ENCODE measurements around the gene PPP2R5B.

Gene PPP2R5B

DNA sequence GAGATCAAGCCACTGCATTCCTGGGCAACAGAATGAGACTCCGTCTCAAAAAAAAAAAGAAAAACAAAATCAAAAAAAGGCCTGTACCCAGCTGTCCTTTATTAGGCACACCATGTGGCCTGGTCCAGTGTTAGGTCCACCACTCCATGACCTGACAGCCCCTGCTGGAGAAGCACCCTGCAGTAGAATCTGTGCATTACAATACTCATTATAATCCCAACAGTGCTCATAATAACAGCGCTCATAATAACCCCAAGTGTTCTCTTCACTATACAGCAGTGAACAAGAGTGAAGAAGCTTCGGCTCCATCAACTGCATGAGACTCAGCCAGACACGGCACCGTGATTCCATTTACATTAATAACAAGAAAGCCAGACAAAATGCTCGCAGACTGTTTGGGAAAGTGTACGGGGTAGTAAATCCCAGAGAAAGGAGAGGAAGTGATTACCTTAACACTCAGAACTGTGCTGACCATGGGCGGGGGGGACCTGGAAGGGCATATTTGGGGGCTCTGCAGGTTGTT is 37.2 kb upstream of the PPP2R5B start:
- TF ChIP-seq, protein P1, sequence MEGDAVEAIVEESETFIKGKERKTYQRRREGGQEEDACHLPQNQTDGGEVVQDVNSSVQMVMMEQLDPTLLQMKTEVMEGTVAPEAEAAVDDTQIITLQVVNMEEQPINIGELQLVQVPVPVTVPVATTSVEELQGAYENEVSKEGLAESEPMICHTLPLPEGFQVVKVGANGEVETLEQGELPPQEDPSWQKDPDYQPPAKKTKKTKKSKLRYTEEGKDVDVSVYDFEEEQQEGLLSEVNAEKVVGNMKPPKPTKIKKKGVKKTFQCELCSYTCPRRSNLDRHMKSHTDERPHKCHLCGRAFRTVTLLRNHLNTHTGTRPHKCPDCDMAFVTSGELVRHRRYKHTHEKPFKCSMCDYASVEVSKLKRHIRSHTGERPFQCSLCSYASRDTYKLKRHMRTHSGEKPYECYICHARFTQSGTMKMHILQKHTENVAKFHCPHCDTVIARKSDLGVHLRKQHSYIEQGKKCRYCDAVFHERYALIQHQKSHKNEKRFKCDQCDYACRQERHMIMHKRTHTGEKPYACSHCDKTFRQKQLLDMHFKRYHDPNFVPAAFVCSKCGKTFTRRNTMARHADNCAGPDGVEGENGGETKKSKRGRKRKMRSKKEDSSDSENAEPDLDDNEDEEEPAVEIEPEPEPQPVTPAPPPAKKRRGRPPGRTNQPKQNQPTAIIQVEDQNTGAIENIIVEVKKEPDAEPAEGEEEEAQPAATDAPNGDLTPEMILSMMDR (IDR thresholded peaks at IDR 0.05), result no peak
- peaks cover 51 to 52% of the 10 kb centered on the region in 2 experiments for H3K4me1 ChIP-seq (ENCODE audit: control insufficient read depth in 1 of 2, insufficient read depth in 1 of 2, low read depth in 1 of 2, low read length in 1 of 2)
- H3K36me3 ChIP-seq, result no peaks in the 10 kb centered on the region
- H3K27ac ChIP-seq, result peak overlapping the region; percentile 87
- no peaks in the 10 kb centered on the region for H3K9me3 ChIP-seq
- no peaks in the 10 kb centered on the region for H3K27me3 ChIP-seq
- peak overlapping the region; percentile 44 to 49 for H3K4me3 ChIP-seq (ENCODE audit: low read depth in 1 of 2, low read length in 1 of 2)

DNA sequence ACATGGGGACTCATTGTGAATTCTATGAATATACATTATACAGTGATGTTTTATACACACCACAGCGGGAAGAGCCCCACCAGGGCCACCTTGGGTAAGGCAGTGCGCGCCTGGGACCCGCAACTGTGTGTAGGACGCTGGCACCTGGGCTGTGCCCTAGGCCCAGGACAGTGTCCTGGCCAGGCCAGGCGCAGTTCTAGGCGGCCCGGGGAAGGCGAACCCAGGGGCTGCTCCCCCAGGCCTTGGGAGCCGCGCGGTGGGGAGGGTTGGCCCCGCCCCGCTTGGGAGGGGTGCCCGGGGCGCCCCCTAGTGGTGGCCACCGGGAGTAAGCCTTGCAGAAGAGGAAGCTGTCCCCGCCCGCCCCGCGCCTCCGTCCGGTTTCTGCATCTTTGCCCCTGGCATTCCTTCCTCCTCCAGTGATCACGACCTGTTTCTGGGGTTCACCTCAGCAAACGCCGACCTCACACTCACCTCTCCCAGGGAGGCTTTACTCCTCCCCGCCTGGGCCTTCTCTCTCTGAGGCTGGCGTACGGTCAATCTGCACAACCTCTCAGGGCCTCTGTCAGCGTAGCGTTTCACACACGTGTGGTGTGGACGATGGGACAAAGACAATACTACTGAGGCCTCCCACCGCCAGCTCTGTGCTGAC is 36.6 kb upstream of the PPP2R5B start:
- TF ChIP-seq, protein P1 (IDR thresholded peaks at IDR 0.05), result peak; percentile 99
- no peaks in the 10 kb centered on the region for H3K9me3 ChIP-seq
- H3K4me3 ChIP-seq (ENCODE audit: low read depth in 1 of 2, low read length in 1 of 2), result peak overlapping the region; percentile 44 to 49
- H3K4me1 ChIP-seq (ENCODE audit: control insufficient read depth in 1 of 2, insufficient read depth in 1 of 2, low read depth in 1 of 2, low read length in 1 of 2), result peaks cover 57 to 58% of the 10 kb centered on the region in 2 experiments
- peak overlapping the region; percentile 87 for H3K27ac ChIP-seq
- no peaks in the 10 kb centered on the region for H3K36me3 ChIP-seq
- no peaks in the 10 kb centered on the region for H3K27me3 ChIP-seq

DNA sequence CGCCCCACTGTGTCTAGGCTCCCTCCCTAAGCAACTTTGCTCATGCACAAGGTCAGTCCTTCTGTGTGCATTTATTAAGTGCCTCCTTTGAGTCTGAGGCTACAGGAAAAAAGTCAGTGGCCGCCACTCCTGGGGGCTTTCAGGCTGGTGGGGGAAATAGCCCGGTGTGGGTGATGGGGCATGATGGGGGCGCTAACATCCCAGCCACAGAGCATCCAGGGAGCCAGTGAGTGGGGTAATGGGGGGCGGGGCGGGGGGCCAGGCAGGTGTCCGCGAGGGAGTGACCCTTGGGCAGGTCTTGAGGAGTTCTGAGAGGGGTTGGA is 36.1 kb upstream of the PPP2R5B start:
- Histone ChIP-seq H3K4me3 (ENCODE audit: low read depth in 1 of 2, low read length in 1 of 2) (peak overlapping the region; percentile 44 to 49), H3K27ac (peak overlapping the region; percentile 87), H3K36me3 (no peaks in the 10 kb centered on the region), H3K9me3 (no peaks in the 10 kb centered on the region), H3K27me3 (no peaks in the 10 kb centered on the region), H3K4me1 (ENCODE audit: control insufficient read depth in 1 of 2, insufficient read depth in 1 of 2, low read depth in 1 of 2, low read length in 1 of 2) (peaks cover 62 to 63% of the 10 kb centered on the region in 2 experiments)
- TF ChIP-seq, protein P1 (IDR thresholded peaks at IDR 0.05), result no peak

DNA sequence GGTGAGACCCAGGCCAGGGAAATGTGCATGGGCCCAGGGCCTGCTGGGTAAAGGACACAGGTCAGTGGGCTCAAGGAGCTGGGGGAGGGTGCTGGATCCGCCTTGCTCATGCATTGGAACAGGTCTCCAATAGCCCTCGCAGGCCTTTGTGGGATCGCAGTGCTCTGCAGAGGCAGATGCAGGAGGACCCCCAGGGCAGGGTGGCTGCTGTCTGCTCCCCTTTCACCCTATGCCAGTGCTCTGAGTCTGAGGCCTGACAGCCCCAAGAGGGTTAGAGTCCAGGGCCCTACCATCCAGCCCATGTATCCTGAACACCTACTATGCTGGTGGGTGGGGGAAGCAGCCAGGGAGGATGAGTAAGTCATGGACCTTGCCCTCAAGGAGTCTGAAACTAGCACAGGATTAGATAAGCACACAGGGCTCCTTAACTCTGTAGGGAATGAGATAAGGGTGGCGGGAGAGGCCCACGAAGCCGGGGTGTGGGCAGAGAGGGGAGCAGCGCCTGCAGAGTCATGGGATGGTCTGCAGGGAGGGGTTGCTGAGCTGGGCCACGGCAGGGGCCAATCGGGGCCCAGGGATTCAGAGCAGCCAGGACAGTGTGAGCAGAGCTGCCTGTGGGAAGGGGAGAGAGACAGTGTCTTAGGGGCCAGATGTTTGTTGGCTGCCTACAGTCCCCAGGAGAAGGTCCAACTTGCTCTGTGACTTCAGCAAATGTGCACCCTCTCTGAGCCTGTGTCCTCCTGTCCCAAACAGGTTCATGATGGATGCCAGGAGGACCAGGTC is 35.6 kb upstream of the PPP2R5B start:
- TF ChIP-seq, protein P1 (IDR thresholded peaks at IDR 0.05), result no peak
- Histone ChIP-seq H3K27ac (peak overlapping the region; percentile 87), H3K9me3 (no peaks in the 10 kb centered on the region), H3K4me1 (ENCODE audit: control insufficient read depth in 1 of 2, insufficient read depth in 1 of 2, low read depth in 1 of 2, low read length in 1 of 2) (peaks cover 67 to 68% of the 10 kb centered on the region in 2 experiments), H3K4me3 (ENCODE audit: low read depth in 1 of 2, low read length in 1 of 2) (peak overlapping the region in 1 of 2 experiments; percentile 49), H3K36me3 (peaks cover 4% of the 10 kb centered on the region), H3K27me3 (no peaks in the 10 kb centered on the region)

DNA sequence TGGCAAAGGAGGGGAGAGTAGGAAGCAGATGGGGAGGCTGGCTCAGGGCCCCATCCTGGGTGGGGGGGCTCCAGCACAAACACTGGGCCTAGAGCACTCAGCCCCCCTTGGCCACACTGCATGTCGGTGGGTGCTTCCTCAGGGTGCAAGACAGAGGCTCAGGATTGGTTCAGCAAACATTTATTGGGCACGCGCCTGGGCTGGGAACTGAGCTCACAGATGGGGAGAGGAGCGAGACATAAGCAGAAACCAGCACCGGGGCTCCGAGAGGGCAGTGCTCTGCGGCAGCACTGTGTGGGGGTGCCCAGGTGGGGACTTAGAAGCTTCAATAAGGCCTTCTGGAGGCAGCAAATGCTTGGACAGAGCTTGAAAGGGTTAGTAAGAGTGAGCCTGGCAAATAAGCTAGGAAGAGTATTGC is 34.0 kb upstream of the PPP2R5B start:
- TF ChIP-seq, protein P1 (IDR thresholded peaks at IDR 0.05), result no peak
- peaks cover 20% of the 10 kb centered on the region for H3K36me3 ChIP-seq
- H3K27me3 ChIP-seq, result no peaks in the 10 kb centered on the region
- H3K27ac ChIP-seq, result no peak overlapping the region
- peaks cover 59 to 62% of the 10 kb centered on the region in 2 experiments for H3K4me1 ChIP-seq (ENCODE audit: control insufficient read depth in 1 of 2, insufficient read depth in 1 of 2, low read depth in 1 of 2, low read length in 1 of 2)
- no peaks in the 10 kb centered on the region for H3K9me3 ChIP-seq
- no peak overlapping the region for H3K4me3 ChIP-seq (ENCODE audit: low read depth in 1 of 2, low read length in 1 of 2)

All from neutrophil (primary cell).